HG03439 (cell line): ENCODE results near the gene MVD.

Experiments
- ATAC-seq: cut with Tn5 transposase; IDR thresholded peaks from one replicate; pipeline ENCODE4 v1.9.1; 2021; ENCODE audit warnings: mild to moderate bottlenecking, moderate library complexity; ENCODE audit not compliant: unreplicated experiment

Gene MVD

GRCh38 chr16:88655733-88656281, 7.1 kb downstream of the MVD start:
- ATAC-seq: no peak

GRCh38 chr16:88655053-88655732, 7.7 kb downstream of the MVD start:
- ATAC-seq: no peak

DNA sequence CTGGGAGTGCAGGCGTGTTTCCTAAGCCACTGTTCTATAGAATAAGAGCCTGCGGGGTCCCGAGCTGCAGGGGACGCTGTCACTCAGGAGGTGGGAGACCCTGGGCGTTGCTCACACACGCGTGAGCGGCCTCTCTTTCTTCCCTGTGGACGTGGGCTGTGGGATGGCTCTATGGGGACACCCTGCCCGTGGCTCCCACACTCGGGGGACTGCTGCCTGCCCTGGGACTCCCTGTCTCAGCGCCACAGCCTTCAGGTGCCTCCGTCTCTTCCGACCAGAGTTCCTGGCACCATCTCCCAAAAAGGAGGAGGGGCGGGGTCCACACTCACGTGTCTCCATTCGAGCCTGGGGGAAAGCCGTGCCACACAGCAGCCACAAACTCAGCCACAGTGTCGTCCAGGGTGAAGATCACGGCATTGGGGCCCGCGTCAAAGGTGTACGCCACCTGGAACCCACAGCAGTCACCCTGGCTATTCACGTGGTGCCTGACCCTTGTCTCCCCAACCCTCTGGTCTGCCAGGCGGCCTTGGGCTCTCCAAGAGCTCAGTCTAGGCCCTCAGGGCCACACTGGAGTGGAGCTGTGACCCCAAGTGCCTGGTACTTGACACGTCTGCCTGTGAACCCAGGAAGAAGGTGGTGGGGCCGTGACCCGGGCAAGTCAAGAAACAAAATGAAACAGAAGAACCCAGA, 8.4 kb downstream of the MVD start:
- no peak for ATAC-seq

DNA sequence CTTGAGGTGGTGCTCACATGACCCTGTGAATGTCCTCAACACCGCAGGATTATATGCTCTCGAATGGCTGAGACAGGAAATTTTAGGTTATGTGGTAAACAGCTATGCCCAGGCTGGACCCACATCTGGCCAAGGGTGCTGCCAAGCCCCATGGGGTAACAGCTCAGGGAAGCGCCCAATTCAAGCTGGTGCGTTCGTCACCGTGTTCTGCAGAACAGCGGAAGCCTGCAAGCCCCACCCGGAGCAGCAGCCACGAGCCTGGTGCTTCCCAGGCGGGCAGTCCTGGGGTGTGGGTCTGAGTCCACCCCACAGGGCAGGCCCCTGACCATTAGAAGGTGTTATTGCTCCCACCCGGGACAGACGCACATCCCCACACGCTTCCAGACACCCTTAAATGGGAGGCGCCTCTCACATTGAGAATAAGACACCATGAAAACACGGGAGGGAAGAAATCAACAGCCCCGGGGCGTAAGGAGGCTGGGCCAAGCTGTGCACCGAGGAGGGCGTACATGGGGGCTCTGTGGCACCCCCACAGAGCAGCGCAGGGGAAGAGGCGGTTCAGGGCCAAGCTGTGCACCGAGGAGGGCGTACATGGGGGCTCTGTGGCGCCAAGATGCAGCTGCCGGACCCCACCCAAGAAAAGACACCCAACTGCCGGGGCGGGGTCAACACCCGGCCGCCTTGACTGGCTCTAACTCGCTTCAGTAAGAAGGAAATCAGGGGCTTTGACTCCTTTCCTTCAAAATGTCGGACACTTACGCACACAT, 9.1 kb downstream of the MVD start:
- ATAC-seq: no peak

DNA sequence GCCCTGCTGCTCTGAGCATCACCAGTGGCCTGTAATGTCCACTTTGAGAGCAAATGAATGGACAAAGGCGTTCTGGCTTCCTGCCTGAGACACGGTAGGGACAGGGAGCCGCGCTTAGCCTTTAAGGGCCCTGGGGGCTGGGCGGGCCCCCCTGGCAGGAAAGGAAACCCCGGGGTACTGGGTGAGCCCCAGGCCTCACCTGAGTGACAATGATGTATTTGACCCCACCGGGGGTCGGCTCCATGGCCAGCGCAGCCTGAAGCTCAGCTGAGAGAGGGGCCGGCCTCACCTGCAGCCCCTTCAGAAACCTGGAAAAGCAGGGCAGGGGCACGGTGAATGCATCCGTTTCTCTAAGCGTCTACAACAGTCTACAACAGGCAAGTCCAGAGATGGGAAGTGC, 9.8 kb downstream of the MVD start:
- no peak for ATAC-seq

- ATAC-seq: no peak
Measured at GRCh38 chr16:88652762-88653063, 10.2 kb downstream of the MVD start.

DNA sequence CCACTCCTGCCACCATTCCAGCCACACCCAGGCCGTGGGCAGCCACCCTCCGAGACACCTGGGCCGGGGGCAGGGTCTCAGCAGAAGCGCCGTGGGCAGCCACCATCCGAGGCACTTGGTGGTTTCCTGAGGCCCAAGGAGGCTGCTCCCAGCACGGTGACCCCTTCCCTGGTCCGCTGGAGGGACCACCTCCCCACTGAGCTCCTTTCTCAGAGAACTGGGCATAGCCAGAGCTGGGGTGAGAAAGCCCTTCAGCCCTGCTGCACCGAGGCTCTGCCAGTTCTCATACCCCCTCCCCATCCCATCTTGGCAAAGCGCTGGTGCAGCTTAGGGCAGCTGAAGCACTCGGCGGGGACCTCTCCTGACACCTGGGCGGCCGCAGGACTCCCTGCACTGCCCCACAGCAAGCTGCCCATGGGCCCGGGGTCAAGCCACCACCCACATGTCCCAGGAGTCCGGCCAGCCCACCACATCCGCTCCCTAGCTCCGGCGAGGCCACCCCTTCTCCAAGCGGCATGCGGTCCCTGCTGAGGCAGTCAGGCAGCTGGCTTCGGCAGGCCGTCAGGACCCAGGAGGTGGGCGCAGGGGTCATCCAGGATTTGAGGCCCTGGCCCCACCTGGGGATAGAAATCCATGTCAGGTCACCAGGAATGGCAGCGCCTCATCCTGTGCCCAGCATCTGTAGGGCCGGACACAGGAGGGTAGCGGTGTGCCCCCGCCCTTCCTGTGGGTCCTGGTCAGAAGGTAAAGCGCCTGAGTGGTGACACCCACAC, 10.7 kb downstream of the MVD start:
- ATAC-seq: no peak

GRCh38 chr16:88651276-88651988, 11.5 kb downstream of the MVD start:
- peak; percentile 66 for ATAC-seq

GRCh38 chr16:88650749-88651275, 12.1 kb downstream of the MVD start, which contains the start of gene CYBA:
Gene CYBA (minus strand): TSS chr16:88651053. CDS start chr16:88651013, 40 bp downstream.
- ATAC-seq: peak; percentile 62

- peak; percentile 12 for ATAC-seq
Measured at GRCh38 chr16:88649924-88650748, 12.8 kb downstream of the MVD start.

DNA sequence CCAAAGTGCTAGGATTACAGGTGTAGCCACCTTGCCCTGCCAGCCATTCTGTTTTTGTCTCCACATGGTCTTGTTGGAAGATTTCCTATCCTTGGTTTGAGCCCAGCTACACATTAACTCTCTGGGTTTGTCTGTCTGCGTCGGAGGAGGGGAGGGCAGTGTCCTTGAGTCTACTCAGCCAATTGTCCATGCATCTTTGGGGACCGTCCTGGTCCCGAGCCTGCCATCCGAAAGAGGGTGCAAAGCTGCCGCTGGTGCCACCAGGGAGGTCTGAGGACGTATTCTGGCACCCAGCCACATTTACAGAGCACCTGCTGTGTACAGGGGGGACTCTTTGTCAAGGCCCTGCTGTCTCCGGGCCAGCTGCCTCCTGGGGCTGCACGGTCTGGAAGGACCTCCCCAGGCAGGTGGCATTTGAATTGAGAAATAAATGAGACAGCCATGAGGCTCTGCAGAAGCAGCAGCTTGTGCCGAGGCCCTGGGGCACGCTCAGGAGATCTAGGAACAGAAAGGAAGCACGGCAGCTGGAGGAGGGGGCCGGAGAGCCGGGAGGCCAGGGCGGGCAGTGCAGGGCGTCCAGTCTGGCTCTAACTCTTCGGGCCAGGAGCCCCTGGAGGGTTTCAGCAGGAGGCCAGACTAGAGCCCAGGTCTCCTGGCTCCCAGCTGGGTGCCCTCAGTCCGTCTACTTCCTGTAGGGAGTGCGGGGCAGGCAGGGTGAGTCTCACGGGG, 13.5 kb downstream of the MVD start:
- ATAC-seq: no peak

DNA sequence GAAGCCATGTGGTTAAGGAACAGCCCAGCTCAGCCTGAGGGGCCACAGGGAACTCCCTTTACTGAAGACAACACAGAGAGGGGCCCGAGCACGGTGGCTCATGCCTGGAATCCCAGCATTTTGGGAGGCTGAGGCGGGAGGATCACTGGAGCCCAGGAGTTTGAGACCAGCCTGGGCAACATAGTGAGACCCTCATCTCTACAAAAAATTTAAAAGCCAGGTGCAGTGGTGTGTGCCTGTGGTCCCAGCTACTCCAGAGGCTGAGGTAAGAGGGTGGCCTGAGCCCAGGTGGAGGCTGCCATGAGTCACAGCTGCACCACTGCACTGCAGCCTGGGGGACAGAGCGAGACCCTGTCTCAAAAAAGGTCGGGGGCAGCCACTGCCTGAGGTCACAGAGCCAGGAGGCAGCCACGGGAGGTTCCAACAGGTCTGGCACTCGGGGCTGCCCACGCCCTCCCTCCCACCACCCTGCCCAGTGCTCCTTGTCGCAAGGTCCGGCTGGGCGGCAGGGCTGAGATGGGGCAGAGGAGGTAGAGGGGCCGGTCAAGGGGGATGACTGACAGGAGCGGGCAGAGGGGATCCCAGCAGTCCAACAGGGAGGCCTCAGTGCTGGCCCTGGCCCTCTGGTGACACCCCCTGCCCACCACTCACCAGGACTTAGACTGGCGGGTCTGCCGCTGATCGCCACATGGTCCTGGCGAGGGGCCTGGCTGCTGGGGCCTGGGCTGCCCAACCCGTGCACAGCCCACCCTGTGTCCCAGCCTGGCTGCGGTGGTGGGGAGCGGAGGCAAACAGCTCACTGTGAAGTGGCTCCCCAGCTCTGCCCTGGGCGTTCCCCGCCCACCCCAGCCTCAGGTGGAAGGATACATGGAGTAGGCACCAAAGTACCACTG, 15.5 kb downstream of the MVD start:
- ATAC-seq: no peak

DNA sequence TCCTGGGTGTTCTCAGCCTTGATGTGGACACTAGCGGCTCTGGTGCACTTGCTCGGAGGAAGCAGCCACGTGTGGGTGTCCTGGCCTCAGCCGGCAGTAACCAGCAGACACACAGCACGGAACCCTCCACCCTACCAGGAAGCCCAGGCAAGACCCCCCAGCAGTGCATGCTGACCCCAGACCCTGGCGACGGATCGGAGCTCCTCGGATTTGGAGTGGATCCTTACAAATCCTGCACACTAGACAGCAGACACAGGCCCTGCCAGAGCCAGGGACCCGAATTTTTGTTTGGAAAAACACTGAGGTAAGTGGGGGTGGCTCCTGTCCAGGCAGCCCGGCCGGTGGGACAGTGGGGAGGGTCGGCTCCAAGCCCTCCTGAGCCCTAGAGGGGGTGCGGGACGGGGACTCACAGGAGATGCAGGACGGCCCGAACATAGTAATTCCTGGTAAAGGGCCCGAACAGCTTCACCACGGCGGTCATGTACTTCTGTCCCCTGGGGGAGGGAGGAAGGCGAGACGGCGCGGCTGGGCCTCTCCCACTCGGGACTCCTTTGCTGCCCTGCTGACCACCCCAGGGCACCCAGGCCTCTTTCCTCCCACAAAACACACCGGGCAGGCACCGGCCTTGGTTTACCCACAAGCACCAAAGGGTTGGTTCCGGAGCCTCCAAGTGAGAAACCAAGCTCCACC, 16.4 kb downstream of the MVD start:
- ATAC-seq: no peak

DNA sequence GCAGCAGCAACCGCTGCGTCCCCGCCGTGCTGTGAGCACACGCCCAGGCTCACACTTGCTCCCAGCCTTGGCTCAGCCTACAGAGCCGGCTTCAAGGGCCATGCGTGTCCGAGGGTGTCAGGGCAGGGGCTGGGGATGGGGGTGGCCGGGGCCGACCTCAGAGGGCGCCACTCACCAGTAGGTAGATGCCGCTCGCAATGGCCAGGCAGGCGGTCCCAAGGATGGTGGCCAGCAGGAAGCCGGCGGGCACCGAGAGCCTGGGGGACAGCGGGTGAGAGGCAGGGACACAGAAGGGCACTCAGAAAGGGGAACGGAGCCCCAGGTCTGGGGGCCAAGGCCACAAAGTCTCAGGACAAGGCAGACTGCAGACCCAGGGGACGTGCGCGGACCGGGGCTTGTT, 16.9 kb downstream of the MVD start:
- no peak for ATAC-seq

DNA sequence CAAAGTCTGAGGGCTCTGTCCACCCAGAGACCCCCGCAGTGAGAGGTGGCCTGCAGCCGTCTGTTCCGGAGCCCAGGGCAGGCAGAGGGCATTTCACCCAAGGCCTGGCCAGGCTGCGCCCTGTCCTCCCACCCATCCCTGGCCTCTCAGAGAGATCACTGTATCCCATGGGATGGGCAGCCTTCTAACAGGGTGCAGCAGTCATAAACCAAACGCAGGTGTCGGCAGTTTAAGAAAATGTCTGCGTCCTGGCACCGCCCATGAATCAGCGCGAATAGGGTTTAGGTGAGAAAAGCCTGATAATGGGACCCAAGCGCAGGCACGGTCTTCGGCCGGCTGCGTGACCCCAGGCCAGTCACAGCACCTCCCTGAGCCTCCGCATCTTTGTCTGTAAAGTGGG, 17.4 kb downstream of the MVD start:
- no peak for ATAC-seq

GRCh38 chr16:88643644-88643932, 19.3 kb downstream of the MVD start:
- no peak for ATAC-seq
